H1 (cell line): ENCODE results near the gene HLF. TPM values are rescaled to one million over a fixed set of nuclear protein-coding genes. Genes with fewer than 3 reads are reported as not detected.

Experiments
- CREB1 ChIP-seq: IDR thresholded peaks from 2 replicates; pipeline ENCODE4 v1.6.1; 2012; ENCODE audit warnings: inconsistent platforms
- CTCF ChIP-seq, 3 experiments: IDR thresholded peaks; 1 replicate in 2 of 3; 2 replicates in 1 of 3; pipeline versions ENCODE4 v1.5.1 to v1.6.1; 2011; ENCODE audit warnings: low read length in 3 of 3, mild to moderate bottlenecking in 3 of 3, inconsistent platforms in 2 of 3, low read depth in 1 of 3, moderate library complexity in 1 of 3; ENCODE audit not compliant: insufficient read depth in 1 of 3; ENCODE audit errors: control extremely low read depth in 1 of 3
- GABPA ChIP-seq: IDR thresholded peaks from 2 replicates; pipeline ENCODE4 v1.6.1; 2011; ENCODE audit warnings: mild to moderate bottlenecking, low read length, moderate library complexity, borderline replicate concordance; ENCODE audit not compliant: insufficient read depth
- JUND ChIP-seq: IDR thresholded peaks from 2 replicates; pipeline ENCODE4 v1.6.1; 2011; ENCODE audit warnings: mild to moderate bottlenecking, improper control_type of control experiment, low read length
- KDM1A ChIP-seq: fragments of 200-600, 300-600 bp; sonication (generic); IDR thresholded peaks from 2 replicates; pipeline ENCODE4 v1.7.1; 2016; ENCODE audit warnings: mild to moderate bottlenecking, low read length, borderline replicate concordance
- POLR2A ChIP-seq, 2 experiments: IDR thresholded peaks; 1 replicate in 1 of 2; 2 replicates in 1 of 2; pipeline ENCODE4 v1.6.1; 2011; ENCODE audit warnings: low read depth in 2 of 2, low read length in 2 of 2, mild to moderate bottlenecking in 2 of 2; ENCODE audit errors: control extremely low read depth in 1 of 2
- POLR2AphosphoS5 ChIP-seq: IDR thresholded peaks from 2 replicates; pipeline ENCODE4 v1.6.1; 2011; ENCODE audit warnings: low read depth, low read length
- RAD21 ChIP-seq, 2 experiments: IDR thresholded peaks in 1 of 2; conservative IDR thresholded peaks in 1 of 2; 2 replicates each; pipeline ENCODE4 v1.6.1; 2011; ENCODE audit warnings: low read depth in 2 of 2, low read length in 2 of 2, improper control_type of control experiment in 1 of 2, inconsistent platforms in 1 of 2, mild to moderate bottlenecking in 1 of 2, moderate library complexity in 1 of 2
- SP4 ChIP-seq: IDR thresholded peaks from 2 replicates; pipeline ENCODE4 v1.6.1; 2012; ENCODE audit warnings: low read length, inconsistent platforms
- polyA plus RNA-seq, 7 experiments: library from polyadenylated mRNA; depleted of rRNA in 3 of 7; stranded (reverse) in 5 of 7; unstranded in 2 of 7; fragments of >200 nt in 5 of 7; fragments of 200-250 nt in 2 of 7; gene quantifications; 1 replicate in 5 of 7; 2 replicates in 1 of 7; 4 replicates in 1 of 7; pipeline versions ENCODE4 v1.2.1 to v1.2.3, GENCODE V29; 2011 to 2013; ENCODE audit warnings: missing spikeins in 2 of 7, mixed read lengths in 2 of 7
- total RNA-seq: library from RNA; stranded (reverse); fragmentation: NEBNext Ultra II Directional; extraction: Animal tissue kit (Norgen Biotek cat#: 25700); gene quantifications from 2 replicates; pipeline ENCODE4 v1.2.1, GENCODE V29; 2021
- TF ChIP-seq, protein P1 (sequence below): fragments of 300-600 bp; sonication (generic); IDR thresholded peaks from 2 replicates; pipeline ENCODE4 v1.7.1; 2012; ENCODE audit warnings: low read length, moderate library complexity, mild to moderate bottlenecking, inconsistent platforms; ENCODE audit not compliant: insufficient replicate concordance

The HLF gene
- total and polyA plus RNA-seq, 2 of the 8 experiments (the other 6 are each of a cell fraction or from before 2014, with no cell fraction given): 0.39 to 0.60 TPM

- TF ChIP-seq, protein P1, sequence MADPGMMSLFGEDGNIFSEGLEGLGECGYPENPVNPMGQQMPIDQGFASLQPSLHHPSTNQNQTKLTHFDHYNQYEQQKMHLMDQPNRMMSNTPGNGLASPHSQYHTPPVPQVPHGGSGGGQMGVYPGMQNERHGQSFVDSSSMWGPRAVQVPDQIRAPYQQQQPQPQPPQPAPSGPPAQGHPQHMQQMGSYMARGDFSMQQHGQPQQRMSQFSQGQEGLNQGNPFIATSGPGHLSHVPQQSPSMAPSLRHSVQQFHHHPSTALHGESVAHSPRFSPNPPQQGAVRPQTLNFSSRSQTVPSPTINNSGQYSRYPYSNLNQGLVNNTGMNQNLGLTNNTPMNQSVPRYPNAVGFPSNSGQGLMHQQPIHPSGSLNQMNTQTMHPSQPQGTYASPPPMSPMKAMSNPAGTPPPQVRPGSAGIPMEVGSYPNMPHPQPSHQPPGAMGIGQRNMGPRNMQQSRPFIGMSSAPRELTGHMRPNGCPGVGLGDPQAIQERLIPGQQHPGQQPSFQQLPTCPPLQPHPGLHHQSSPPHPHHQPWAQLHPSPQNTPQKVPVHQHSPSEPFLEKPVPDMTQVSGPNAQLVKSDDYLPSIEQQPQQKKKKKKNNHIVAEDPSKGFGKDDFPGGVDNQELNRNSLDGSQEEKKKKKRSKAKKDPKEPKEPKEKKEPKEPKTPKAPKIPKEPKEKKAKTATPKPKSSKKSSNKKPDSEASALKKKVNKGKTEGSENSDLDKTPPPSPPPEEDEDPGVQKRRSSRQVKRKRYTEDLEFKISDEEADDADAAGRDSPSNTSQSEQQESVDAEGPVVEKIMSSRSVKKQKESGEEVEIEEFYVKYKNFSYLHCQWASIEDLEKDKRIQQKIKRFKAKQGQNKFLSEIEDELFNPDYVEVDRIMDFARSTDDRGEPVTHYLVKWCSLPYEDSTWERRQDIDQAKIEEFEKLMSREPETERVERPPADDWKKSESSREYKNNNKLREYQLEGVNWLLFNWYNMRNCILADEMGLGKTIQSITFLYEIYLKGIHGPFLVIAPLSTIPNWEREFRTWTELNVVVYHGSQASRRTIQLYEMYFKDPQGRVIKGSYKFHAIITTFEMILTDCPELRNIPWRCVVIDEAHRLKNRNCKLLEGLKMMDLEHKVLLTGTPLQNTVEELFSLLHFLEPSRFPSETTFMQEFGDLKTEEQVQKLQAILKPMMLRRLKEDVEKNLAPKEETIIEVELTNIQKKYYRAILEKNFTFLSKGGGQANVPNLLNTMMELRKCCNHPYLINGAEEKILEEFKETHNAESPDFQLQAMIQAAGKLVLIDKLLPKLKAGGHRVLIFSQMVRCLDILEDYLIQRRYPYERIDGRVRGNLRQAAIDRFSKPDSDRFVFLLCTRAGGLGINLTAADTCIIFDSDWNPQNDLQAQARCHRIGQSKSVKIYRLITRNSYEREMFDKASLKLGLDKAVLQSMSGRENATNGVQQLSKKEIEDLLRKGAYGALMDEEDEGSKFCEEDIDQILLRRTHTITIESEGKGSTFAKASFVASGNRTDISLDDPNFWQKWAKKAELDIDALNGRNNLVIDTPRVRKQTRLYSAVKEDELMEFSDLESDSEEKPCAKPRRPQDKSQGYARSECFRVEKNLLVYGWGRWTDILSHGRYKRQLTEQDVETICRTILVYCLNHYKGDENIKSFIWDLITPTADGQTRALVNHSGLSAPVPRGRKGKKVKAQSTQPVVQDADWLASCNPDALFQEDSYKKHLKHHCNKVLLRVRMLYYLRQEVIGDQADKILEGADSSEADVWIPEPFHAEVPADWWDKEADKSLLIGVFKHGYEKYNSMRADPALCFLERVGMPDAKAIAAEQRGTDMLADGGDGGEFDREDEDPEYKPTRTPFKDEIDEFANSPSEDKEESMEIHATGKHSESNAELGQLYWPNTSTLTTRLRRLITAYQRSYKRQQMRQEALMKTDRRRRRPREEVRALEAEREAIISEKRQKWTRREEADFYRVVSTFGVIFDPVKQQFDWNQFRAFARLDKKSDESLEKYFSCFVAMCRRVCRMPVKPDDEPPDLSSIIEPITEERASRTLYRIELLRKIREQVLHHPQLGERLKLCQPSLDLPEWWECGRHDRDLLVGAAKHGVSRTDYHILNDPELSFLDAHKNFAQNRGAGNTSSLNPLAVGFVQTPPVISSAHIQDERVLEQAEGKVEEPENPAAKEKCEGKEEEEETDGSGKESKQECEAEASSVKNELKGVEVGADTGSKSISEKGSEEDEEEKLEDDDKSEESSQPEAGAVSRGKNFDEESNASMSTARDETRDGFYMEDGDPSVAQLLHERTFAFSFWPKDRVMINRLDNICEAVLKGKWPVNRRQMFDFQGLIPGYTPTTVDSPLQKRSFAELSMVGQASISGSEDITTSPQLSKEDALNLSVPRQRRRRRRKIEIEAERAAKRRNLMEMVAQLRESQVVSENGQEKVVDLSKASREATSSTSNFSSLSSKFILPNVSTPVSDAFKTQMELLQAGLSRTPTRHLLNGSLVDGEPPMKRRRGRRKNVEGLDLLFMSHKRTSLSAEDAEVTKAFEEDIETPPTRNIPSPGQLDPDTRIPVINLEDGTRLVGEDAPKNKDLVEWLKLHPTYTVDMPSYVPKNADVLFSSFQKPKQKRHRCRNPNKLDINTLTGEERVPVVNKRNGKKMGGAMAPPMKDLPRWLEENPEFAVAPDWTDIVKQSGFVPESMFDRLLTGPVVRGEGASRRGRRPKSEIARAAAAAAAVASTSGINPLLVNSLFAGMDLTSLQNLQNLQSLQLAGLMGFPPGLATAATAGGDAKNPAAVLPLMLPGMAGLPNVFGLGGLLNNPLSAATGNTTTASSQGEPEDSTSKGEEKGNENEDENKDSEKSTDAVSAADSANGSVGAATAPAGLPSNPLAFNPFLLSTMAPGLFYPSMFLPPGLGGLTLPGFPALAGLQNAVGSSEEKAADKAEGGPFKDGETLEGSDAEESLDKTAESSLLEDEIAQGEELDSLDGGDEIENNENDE: no peak
- no peak for TF ChIP-seq CREB1
- TF ChIP-seq SP4: no peak
- no peak for TF ChIP-seq POLR2AphosphoS5
- no peak for TF ChIP-seq POLR2A (IDR thresholded peaks at IDR 0.05; ENCODE audit: control extremely low read depth in 1 of 2, low read depth in 2 of 2, low read length in 2 of 2)
- no peak for TF ChIP-seq GABPA
- TF ChIP-seq CTCF (IDR thresholded peaks at IDR 0.05; ENCODE audit: control extremely low read depth in 1 of 3, insufficient read depth in 1 of 3, low read depth in 1 of 3, low read length in 3 of 3): no peak
- TF ChIP-seq JUND: no peak
- TF ChIP-seq RAD21 (IDR thresholded peaks at IDR 0.05 in 1 of 2, conservative IDR thresholded peaks at IDR 0.05 in 1 of 2; ENCODE audit: low read depth in 2 of 2, low read length in 2 of 2): no peak
- no peak for TF ChIP-seq KDM1A
Observed at GRCh38 chr17:55341432-55341831, 76.7 kb downstream of the HLF start (continued).
